Prostate gland (tissue), 2 donors: Measurements from ENCODE around the gene GSG1L. TPM values are rescaled to one million over a fixed set of nuclear protein-coding genes. Genes with fewer than 3 reads are reported as not detected.

Experiments
- DNase-seq: peaks from one replicate; pipeline ENCODE4 v3.0.0-alpha.2; 2019; ENCODE audit warnings: low spot score
- H3K27ac ChIP-seq, 2 donors: fragments of 200-600 bp; sonication (generic); 2 replicates each; pipeline ENCODE4 v1.5.1; 2017 to 2019
- H3K27me3 ChIP-seq: fragments of 200-600 bp; sonication (generic); replicated peaks from 2 replicates; pipeline ENCODE4 v1.5.1; 2019; ENCODE audit not compliant: insufficient read depth
- H3K36me3 ChIP-seq, 2 donors: fragments of 200-600 bp; sonication (generic); 1 replicate in 1 of 2; 2 replicates in 1 of 2; pipeline versions ENCODE4 v1.5.1 to v1.8.1; 2017 to 2019
- H3K4me1 ChIP-seq: fragments of 200-600 bp; sonication (generic); replicated peaks from 2 replicates; pipeline ENCODE4 v1.5.1; 2019
- H3K4me3 ChIP-seq, 2 donors: fragments of 200-600 bp; sonication (generic); 2 replicates each; pipeline ENCODE4 v1.5.1; 2017 to 2019
- H3K9me3 ChIP-seq: fragments of 200-600 bp; sonication (generic); 2 replicates; pipeline ENCODE4 v1.5.1; 2017
- POLR2A ChIP-seq: fragments of 450-650 bp; IDR thresholded peaks from one replicate; pipeline ENCODE4 v1.6.1; 2016; ENCODE audit warnings: antibody characterized with exemption, mild to moderate bottlenecking
- POLR2AphosphoS5 ChIP-seq: sonication (generic); formaldehyde crosslinking; IDR thresholded peaks from one replicate; pipeline ENCODE4 v1.6.1; 2017; ENCODE audit warnings: antibody characterized with exemption
- WGBS: methylation state at CpG from one replicate; pipeline ENCODE4 v1.1.5; 2018; 5-methylcytosine and 5-hydroxymethylcytosine counted together
- intact Hi-C: fragments of 100-400 bp; cut with DNase I; formaldehyde crosslinking; loops from one replicate; pipeline ENCODE4 v1.14.2; 2022
- total RNA-seq, 2 donors: library from RNA; depleted of rRNA; stranded (reverse); fragments of >200 nt; gene quantifications; one replicate each; pipeline ENCODE4 v1.1.0, GENCODE V29; 2016
- TF ChIP-seq, protein P1 (sequence below), 4 experiments: fragments of 200-600 bp in 2 of 4; fragments of 450-650 bp in 2 of 4; sonication (generic) in 2 of 4; IDR thresholded peaks; 1 replicate in 3 of 4; 2 replicates in 1 of 4; pipeline ENCODE4 v1.5.1; 2016 to 2019; ENCODE audit warnings: antibody characterized with exemption in 4 of 4, mild to moderate bottlenecking in 2 of 4, moderate library complexity in 2 of 4

The GSG1L gene
- total RNA-seq, 2 donors from 2014 or later: 0.91 TPM; not detected in 1

DNA sequence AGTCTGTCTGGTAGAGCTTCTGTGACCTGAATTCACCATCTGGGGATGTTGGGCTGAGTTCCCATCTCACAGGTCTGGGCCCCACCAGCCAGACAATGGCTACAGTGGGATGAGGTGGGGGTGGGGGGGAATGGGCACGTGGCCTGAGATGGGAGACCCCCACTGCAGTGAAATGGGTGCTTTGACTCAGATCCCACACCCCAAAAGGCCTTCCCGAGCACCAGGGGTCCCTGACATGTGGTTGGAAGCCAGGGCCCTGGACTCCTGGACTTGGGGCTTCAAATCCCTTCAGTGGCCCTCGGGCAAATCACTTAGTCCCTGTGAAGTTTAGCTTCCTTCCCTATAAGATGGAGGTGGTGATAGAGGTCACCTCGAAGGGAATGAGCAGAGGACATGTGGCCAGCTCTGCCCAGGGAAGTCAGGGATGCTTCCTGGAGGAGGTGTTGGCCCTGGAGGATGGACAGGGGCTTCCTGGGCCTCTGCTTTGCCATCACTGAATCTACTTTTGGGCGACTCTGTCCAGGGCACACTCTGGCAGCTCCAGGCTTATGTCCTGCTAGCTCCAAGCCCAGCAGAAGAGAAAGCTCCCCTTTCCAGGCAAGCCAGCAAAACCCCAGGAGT lies 295.4 kb downstream of the GSG1L start:
- H3K4me1 ChIP-seq: no peaks in the 10 kb centered on the region
- H3K27me3 ChIP-seq: no peaks in the 10 kb centered on the region
- DNase-seq: no peak
- no peak for TF ChIP-seq POLR2A
- TF ChIP-seq, protein P1, sequence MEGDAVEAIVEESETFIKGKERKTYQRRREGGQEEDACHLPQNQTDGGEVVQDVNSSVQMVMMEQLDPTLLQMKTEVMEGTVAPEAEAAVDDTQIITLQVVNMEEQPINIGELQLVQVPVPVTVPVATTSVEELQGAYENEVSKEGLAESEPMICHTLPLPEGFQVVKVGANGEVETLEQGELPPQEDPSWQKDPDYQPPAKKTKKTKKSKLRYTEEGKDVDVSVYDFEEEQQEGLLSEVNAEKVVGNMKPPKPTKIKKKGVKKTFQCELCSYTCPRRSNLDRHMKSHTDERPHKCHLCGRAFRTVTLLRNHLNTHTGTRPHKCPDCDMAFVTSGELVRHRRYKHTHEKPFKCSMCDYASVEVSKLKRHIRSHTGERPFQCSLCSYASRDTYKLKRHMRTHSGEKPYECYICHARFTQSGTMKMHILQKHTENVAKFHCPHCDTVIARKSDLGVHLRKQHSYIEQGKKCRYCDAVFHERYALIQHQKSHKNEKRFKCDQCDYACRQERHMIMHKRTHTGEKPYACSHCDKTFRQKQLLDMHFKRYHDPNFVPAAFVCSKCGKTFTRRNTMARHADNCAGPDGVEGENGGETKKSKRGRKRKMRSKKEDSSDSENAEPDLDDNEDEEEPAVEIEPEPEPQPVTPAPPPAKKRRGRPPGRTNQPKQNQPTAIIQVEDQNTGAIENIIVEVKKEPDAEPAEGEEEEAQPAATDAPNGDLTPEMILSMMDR (IDR thresholded peaks at IDR 0.05): no peak
- TF ChIP-seq POLR2AphosphoS5: no peak
- no peak overlapping the region for H3K27ac ChIP-seq
- no peak overlapping the region for H3K4me3 ChIP-seq
- H3K36me3 ChIP-seq: no peaks in the 10 kb centered on the region
- intact Hi-C loops: no loop called here
- no peaks in the 10 kb centered on the region for H3K9me3 ChIP-seq
- WGBS: 96% methylated on average over 5 of the region's 5 CpGs

DNA sequence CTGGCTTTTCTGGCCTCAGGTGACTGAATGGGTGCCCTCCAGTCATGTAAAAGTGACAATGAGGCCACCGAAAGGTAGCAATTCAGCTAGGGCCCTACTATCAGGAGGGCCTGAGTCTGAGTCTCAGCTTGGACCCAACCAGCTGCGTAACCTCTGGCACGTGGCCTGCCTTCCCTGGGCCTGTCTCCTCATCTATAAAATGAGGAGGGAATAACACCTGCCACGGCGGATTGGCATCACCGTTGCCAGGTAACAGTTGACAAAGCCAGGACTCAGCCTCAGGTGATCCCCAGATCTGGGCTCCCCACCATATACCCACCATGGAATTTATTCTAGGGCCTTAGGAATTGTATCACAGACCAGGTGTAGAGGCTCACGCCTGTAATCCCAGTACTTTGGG lies 296.4 kb downstream of the GSG1L start:
- WGBS: 87% methylated on average over 7 of the region's 7 CpGs
- intact Hi-C loops: no loop called here
- Histone ChIP-seq H3K4me1 (no peaks in the 10 kb centered on the region), H3K27me3 (no peaks in the 10 kb centered on the region), H3K4me3 (no peak overlapping the region), H3K36me3 (no peaks in the 10 kb centered on the region), H3K27ac (no peak overlapping the region), H3K9me3 (no peaks in the 10 kb centered on the region)
- TF ChIP-seq POLR2AphosphoS5: no peak
- TF ChIP-seq, protein P1 (IDR thresholded peaks at IDR 0.05): no peak
- no peak for TF ChIP-seq POLR2A
- no peak for DNase-seq

DNA sequence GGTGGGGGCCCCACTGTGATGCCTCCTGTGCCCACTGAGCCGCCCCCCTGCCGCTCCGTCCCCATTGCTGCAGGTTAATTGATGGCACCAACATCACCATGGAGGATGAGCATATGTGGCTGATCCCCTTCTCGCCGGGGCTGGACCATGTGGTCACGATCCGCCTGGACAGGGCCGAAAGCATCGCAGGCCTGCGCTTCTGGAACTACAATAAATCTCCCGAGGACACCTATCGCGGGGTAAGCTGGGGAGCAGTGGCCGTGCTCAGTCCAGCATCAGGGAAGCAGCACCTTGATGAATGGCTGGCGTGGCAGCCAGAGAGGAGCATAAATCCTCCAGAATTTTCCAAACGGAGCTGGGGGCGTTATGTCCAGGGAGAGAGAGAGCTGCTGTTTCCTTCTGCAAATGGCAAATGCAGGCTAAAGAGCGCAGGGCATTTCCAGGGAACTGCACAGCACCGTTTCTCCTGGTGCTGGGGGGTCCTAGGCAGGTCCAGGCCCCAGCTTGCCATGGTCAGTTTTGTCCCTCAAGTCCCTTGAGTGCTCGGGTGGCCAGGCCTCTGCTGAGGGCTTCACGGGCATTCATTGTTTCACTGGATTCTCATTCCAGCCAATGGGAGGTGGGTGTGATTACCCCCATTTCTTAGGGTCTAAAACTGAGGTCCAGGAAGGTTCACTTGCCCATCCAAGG lies 297.1 kb downstream of the GSG1L start:
- no peak for DNase-seq
- intact Hi-C loops: no loop called here
- no peaks in the 10 kb centered on the region for H3K27me3 ChIP-seq
- TF ChIP-seq POLR2AphosphoS5 (no peak), POLR2A (no peak)
- TF ChIP-seq, protein P1 (IDR thresholded peaks at IDR 0.05): no peak
- 94% methylated on average over 21 of the region's 21 CpGs for WGBS
- H3K9me3 ChIP-seq: no peaks in the 10 kb centered on the region
- H3K4me3 ChIP-seq: no peak overlapping the region
- H3K27ac ChIP-seq: no peak overlapping the region
- no peaks in the 10 kb centered on the region for H3K4me1 ChIP-seq
- no peaks in the 10 kb centered on the region for H3K36me3 ChIP-seq

DNA sequence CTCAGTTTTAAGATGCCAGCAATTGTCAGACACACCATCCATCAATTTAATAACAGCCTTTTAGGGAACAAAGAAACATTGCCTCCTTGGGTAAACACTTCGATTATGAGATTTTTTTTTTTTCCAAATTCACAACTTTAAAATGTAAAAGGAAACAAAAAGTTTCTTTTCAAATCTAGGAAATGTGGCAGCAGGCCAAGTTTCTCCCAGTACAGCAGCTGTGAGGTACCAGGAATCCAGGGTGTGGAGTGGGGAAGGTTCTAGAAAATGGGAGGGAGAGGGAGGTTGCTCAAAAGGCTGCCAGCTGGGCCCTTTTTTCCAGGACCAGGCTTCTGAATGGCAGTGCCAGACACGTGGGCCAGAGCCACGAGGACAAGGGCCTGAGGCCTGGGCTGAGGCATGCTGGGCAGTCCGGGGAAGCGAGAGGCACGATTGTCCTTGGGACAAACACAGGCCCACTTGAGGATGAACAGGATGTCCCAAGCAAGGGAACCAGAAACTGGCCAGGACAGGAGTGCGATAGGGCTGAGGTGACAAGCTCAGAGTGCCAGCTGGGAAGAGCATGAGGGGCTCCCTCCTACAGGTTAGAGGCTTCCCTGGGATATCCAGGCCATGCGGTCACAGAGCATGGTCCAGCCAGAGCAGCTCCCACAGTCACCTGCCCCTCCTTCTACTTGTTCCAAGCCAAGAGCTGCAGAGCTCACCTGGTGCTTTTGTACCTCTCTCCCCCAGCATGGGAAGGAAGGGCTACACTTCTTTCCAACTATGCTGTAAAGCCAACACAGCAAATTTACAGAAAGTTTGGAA lies 298.4 kb downstream of the GSG1L start:
- 80% methylated on average over 8 of the region's 8 CpGs for WGBS
- no peak for DNase-seq
- H3K36me3 ChIP-seq: no peaks in the 10 kb centered on the region
- intact Hi-C loops: no loop called here
- H3K4me3 ChIP-seq: no peak overlapping the region
- no peaks in the 10 kb centered on the region for H3K4me1 ChIP-seq
- H3K27ac ChIP-seq: no peak overlapping the region
- TF ChIP-seq POLR2AphosphoS5 (no peak), POLR2A (no peak)
- TF ChIP-seq, protein P1 (IDR thresholded peaks at IDR 0.05): no peak
- H3K27me3 ChIP-seq: no peaks in the 10 kb centered on the region
- H3K9me3 ChIP-seq: no peaks in the 10 kb centered on the region
